Left hindlimb (tissue), 1 donor: ENCODE measurements around the gene PDE2A.

Experiments used
- DNase-seq: peaks from one replicate; pipeline ENCODE4 v3.0.0-alpha.2; 2018

The PDE2A gene

DNA sequence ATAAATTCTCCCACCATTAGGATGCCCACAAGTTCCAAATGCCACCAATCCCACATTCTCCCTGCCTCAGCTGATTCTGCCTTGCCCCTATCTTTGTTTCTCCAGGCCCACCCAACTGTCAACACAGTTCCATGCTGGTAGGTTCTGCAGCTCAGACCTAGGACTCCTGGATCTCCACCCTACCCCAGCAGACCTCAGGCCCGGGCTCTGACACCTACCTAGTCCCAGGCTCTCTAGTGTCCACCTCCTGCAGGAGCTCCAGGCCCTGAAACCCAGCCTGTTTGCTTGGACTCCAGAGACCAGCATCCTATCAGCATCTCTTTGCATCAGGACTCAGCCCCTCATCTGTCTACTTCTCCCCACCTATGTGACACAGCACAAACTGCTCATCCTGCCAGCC, 86.5 kb downstream of the PDE2A start:
- peak; percentile 4 for DNase-seq

DNA sequence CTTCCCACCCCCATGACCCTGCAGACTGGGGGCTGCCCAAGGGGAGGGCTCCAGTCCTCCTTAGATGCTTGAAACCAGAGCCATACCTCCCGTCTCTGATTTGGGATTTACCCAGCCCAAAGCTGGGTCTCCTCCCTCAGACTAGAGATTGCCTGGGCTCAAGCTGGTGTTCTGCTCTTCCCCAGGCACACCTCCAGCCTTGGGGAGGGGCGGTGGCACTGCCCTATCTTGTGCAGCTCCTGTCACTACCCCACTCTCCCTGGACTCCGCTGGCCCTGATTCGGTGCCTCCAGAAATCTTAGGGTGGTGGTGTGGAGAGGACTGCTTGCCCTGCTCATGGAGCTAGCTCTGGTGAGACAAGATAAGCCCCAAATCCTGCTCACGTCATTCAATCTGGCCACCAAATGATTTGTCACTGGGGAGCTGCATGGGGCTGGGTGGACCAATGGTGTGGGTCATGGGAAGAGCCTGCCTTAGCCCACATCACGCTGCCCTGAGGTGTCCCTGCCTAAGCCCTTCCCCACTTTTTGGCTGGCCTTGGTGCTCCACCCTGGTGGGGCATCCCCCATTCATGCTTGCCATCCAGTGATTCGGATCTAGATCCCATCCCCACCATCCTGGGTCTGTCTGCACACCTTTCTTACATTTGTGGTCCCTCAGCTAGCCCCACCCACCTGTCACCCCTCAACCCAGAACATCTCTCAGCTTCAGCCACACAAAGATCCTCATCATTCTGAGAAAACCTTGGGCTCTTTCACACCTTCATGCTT, 87.7 kb downstream of the PDE2A start:
- DNase-seq: no peak

DNA sequence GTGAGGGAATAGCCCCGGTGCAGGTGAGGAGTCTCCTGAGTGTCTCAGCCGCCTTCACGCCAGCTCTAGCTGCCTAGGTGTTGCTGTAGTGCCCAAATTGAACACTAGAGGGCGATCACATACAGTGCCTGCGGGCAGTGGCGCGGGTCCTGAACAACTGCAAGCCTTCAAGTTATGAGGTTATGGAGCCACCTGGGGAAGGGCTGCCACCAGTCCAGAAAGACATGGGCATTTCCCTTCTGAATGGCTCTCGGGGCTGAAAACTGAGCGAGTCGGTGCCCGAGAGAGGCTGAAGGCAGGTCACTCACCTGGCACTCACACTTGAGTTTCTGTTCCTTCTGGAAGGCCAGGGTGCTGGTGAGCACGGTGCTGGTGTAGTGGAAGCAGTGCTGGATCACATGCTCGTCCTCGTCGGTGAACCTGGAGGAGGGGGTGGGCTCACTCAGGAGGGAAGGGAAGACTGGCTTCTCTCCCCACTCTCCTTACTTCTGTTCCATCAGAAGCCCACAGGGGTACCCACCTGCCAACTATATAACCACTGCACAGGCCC, 88.4 kb downstream of the PDE2A start:
- DNase-seq: peak; percentile 70

DNA sequence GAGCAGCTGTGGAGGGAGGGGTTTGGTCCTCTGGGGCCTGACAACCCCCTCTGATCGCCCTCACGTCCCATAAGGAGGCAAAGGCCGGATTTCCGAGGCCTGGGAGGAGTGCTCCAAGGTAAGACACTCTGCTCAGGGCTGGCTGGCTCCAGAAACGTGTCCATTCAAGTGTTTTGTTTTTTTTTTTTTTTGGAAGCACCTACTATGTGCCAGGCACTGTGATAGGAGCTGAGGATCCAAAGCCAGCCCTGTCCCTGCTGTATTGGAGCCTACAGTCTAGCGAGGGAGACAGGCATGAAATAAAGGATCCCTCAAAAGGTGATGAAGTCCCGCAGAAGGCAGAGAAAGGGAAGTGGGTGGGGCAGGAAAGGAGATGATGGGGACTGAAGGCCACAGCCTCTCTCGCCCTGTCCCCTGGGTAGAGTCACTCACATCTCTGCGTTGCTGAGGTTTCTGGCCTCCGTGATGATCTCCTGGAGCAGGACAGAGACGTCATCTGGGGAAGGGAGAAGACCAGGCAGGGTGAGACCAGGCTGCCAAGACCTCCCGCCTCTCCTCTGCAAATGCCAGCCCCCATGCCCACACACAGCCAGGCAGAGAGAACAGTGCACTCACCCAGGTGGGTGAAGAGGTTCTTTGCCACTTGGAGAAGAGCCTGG, 89.2 kb downstream of the PDE2A start:
- DNase-seq: no peak

DNA sequence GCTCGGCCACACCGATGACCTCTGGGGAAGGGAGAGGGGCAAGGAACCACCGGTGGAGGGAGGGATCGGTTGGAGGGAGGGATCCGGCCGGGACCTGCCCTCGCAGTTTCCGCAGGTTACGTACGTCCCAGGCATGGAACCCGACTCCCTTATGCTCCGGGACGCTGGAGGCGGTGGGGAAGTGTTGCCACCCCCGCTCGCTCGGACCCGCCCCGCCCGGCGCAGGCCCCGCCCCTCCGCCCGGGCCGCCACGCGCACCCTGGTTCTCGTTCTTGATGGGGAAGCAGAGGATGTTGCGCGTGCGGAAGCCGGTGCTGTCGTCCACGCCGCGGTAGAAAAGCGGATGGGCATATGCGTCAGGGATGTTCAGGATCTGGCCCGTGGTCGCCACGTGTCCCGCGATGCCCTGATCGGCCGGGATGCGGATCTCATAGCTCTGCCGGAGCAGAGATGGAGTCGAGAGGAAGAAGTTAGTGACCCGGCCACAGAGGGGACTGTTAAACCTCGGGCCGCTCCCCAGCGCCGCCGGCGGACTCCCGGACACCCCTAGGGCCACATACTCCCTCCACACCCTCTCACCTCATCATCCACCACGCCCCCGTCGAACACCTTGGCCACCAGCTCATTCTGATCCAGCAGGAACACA, 89.8 kb downstream of the PDE2A start:
- DNase-seq: peak; percentile 46

DNA sequence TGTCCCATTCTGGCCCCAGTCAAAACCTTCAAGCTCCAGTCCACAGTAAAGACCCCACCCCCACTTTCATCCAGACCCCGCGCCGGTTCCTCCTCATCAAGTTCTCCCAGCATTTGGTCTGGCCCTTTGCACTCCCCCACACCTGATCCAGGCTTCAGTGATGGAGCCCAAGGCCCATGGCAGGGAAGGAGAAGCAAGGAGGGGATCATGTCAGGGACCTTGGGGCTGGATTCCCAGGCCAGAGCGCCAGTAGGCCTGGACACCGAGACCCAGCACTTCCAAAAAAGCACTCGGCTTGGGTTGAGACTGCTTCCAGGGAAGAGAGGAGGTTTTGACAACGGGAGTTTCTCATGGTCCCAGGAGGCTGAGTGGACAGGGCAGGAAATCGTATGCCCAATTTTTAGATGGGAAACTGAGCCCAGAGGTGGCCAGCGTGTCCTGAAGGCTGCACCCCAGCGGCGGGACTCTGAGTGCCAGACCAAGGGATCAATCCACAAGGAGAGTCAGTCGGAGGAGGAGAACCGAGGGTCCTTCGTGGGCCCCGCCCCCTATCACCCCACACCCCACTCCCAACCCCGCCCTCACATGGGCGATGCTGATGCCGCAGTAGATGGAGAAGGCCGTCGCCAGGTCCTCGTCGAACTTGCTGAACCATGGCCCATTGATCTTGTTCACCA, 90.5 kb downstream of the PDE2A start:
- peak; percentile 24 for DNase-seq

DNA sequence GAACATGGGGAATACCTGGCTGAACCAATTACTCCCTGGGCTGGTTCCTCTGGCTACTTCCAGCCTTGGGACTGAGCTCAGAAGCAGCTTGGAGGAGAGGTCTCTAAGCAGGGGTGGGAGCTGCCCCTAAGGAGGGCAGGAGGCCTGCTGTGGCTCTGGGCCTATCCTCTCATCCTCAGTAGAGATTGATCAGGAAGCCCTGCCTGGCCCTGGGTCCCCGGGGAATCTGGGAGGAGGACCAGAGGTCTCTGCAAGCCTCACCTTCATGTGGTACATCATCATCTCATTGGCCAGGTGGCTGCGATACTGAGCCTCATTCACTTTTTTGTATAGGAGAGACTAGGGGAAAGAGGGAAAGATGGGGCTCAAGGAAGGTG, 91.1 kb downstream of the PDE2A start:
- peak; percentile 11 for DNase-seq

DNA sequence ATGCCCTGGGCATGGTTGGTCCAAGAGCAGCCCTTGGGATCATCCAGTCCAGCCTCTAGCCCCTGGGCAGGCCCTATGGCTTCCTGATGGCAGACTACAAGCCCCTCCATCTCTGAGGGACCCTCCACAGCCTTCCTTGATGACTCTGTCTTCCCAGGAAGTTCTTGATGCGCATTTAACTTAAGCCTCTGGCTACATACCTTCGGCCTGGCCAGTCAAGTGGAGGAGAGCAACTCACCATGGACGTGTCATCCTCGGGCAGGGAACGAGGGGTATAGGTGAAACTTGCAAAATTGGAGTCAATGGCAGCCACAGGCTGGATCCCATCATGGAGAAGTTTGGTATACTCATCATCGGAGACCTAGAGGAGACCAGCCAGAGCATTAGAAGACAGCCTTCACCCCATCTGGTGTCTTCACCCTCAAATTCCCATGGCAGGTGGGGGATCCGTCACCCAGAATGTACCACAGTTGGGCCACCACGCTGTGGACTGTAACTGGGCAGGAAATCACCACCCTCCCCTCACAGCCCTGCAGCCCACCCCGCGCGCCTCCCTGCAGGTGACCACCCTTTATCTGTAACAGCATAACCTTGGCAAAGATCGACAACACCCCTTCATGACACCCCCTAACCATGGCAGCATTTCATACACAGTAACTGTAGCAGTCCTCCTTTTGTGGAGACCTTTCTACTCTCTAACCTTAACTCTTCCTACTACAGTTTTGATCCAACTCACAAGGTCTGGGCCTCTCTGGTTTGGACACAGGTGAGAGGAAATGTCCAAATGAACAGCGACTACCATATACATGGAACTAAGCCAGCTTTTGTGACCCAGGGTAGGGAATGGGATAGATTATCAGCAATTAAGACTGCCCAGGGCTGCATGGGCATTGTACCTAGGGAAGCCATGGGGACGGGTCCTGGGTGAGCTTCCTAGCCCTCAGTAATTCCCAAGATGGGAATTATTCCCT, 91.7 kb downstream of the PDE2A start:
- peak; percentile 3 for DNase-seq

DNA sequence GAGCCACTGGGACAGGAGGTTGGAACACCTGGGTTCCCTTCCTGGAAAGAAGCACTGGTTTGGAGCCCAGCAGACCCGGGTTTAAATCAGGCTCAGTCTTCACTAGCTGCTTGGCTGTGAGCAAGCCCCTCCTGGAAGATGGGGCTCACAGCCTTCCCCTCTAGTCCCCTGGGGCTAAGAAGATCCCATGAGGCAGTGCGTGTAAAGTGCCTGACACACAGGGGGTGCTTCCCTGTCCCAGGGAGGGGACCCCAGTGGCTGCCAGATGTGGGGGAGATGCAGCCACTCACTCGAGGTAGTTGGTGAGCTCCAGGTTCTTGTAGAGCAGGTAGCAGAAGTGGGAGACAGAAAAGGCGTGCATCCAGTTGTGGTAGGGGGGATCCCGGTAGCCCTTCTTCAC, 93.2 kb downstream of the PDE2A start:
- DNase-seq: peak; percentile 0

DNA sequence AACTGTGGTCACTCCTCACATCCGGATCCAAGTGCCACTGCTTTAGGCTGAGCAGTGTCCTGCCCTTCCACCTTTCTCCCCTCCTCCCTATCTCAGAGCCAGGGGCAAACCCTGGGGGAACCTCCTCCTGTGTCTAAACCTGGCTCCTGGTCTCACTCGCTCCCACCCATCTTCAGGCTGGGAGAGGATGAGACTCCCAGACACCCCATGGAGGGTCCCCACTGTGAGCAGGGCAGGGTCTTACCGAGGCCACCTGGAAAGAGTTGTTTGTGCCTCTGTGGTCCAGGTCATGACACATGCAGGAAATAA, 93.6 kb downstream of the PDE2A start:
- peak; percentile 6 for DNase-seq

DNA sequence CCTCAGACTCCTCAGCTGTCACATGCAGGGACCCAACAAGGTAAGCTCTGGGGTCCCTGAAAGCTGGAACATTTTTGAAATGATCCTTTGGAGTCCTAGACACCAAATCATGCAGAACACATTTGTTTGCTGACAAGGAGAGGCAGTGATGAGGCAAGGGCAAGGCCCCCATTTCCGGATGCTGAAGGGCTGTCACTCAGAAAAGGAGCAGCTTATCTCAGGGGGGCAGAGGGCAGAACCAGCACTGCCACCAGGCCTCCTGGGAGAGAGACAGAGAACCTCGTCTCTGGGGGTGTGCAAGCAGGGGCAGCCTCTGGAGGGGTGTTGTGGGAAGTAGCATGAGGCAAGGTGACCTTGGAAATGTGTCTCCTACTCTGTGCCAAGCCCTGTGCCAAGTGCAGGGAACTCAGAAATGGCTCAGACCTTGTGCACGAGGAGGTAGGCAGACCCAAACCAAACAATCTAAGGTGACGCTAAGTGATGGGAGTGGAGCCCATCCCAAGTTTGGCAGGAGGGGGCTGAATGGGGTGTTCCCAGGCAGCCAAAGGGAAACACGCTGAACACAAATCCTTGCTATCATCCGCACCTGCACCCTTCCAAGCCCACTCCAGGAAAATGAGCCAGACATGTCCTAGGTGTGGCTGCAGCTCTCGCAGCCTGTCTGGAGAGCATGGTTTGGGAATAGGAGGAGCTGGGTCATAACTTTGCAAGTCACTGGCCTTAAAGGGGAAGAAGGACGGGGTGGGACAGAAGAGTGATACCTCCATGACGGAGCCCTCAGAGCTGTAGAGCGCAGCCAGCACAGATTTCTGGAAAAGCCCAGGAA, 94.2 kb downstream of the PDE2A start:
- DNase-seq: peak; percentile 15

DNA sequence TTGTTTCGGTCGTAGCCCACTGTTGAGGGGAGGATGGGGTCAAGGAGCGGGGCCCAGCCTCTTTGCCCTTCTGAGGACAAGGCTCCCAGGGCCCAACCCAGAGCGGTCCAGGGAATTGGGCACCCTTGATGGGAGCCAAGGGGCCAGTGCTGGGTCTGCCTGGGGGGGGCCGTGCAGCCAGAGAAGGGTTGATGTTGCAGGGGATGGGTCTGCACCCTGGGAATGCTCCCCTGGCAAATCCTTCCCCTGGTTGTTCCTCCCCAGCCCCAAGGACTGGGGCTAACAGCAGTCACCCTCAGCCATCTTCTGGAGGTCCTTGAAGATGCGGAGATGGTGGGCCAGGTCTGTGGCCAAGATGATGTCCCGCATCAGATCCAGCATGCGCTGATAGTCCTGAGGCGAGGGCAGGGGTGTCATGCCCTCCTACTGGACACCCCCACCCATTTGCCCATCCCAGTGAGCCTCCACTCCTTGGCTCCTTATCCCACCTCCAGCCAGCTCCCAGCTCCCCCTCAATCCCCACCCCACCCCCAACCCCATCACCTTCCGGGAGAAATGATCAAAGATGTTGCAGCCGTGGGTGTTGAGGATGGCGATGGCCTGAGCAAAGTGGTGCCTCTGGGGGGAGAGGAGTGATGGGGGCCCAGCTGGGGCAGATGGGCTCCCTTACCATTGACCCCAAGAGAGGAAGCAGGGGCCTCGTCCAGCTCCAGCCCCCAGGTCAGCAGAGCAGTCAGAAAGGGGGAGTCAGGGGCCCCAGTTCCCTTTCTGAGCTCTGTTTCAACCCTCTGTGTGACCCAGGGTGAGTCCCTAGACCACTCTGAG, 95.0 kb downstream of the PDE2A start:
- peak; percentile 1 for DNase-seq

DNA sequence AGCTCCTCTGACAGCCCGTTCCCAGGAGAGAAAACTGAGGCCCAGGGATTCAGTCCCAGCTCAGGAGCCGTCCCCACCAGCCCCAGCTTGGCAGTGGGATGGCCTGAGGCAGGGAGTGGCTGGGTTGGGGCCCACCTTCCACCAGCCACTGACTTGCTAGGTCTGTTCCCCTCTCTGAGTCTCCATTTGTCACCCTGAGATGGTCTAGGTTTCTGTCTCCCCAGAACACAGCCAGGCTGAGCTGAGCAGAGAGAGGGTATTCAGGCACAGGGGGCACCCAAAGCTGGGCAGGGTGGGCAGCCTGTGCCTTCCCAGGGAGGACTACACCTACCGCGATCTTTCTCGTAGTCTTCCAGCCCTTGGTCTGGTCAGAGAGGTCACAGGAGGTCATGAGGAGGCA, 95.7 kb downstream of the PDE2A start:
- peak; percentile 21 for DNase-seq

DNA sequence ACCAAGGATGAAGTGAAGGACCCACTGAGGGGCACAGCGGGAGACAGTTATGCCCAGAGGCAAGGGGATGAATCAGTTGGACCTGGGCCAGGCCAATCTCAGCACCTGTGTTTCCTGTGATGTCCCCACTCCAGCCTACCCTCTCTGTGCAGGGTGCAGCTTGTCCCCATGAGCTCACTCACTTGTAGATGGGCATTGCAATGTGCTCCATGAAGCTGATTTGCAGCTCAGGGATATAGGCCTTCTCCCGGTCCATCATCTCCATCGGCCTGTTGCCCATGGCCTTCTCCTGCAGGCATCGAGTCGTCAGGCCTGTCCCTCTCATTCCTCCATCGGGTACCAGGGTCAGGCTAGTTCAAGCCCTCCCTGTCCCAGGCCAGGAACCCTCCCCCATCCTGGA, 96.2 kb downstream of the PDE2A start:
- peak; percentile 2 for DNase-seq

DNA sequence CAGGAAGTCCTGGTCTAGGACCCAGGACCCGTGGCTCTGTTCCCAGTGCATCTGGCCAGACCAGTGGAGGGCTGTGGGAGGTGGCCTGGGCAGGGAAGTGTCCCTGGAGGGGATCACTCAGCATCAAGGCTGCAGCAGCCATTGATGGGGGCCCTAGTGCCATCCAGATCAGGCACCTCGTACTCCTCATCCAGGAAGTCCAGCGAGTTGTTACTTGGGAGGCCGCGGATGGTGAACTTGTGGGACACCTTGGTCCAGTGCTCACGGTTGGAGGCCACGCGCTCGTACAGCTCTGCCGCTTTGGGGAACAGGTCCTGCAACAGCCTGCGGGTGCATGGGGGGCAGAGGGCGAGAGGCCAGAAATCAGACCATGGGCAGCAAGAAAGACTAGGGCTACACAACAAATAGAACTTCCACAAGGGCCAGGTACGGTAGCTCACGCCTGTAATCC, 96.9 kb downstream of the PDE2A start:
- DNase-seq: peak; percentile 5

DNA sequence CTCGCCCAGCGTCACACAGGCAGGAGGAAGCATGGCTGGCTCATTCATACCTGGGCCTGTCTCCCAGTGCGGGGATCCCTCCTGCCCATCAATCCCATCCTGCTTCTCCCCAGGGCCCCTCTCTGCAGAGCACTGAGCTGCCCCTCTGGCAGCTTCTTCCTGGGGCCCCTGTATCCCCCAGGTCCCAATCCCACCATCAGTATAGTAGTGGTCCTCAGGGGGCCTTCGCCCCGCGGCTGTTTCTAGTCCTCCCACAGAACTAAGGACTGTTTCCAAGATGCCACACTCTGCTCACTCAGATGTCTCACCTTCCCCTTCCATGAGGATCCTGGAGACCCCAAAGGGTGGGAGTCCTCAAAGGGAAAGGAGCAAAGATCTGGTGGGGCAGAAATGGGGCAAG, 97.6 kb downstream of the PDE2A start:
- DNase-seq: no peak

DNA sequence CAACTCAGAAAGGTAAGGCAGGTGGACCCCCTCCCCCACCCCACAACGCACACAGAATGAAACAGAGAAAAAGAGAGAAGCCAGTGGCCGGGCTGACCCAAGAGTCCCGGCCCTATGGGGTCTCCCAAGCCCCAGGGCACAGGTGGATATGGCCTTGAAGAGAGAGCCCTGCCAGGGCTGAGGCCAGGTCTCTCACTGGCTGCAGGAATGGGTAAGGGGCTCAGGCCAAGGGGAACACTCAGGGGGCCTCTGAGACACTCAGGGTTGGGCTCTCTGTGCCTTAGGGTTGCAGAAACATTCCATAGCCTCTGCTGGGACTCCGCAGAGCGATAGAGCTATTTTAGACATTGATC, 98.0 kb downstream of the PDE2A start:
- DNase-seq: no peak

DNA sequence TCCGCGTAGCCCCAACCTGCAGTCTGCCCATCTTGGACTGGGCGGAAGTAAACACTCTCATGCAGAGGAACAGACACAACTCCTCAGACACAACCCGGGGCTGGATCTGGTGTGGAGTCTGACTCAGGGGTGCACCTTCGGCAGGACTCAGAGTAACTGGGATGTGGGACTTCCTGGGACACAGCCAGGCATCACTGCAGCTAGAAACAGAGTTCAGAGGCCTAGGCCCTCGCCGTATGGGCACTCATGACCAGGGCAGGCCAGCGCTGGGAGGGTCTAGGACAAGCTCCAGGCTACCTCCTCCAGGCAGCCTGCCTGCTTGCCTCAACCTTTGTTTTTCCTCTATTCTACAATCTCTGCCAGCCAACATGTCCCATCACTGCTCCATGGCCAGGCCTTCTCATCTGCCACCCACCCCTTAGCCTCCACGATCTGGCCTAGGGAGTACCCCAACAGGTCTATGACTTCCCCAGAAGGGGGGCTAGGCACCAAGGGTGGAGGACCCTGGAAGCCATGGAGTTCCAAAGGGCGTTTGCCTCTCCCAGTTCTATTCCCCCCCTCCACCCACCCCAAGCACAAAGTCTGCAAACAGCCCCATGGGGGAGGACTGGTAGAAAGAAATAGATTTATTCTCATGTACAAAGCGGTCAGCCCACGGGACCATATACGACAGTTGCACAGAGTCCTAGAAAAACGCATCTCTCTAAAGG, 98.5 kb downstream of the PDE2A start:
- DNase-seq: no peak

DNA sequence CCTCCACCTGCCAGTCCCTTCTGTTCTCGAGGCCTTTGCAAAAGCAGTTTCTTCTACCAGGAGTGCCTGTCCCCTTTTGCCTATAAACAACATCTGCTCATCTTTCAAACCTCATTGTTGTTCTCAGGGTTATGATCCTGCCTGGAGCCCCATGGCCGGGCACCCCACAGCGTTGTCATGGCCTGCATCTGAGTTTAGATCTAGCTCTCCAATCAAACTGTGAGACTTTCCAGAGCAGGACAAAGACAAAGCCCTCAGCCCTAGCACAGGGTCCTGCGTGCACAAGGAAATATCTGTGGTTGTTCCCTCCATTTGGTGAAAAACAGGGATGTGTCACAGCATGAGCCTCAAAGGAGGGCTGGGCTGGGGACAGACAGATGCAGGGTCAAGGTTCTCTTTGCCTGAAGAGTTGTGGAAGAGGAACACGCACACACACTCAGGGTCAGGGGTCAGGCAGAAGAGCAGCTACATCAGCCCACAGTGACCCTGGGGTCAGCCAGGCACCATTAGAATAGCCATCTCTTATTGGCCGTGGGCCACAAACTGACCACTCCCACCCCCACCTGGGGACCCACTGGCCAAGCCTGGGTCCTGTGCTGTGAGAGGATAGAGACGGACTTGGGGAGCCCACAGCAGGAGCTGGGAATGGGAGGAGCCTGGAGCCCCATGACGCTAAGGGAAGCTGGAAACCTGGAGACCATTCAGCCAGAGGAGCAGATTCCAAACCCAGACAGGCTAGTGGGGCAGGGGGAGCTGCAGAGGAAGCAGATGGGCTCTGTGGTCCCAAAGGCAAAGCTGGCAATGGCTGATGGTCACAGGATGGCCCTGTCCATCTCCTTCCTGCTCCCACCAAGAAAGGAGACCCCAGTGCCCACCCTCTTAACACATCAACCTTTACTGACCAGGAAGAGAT, 99.4 kb downstream of the PDE2A start:
- DNase-seq: no peak
